ENCODE measurements around the gene UNC80. TPM values are rescaled to one million over a fixed set of nuclear protein-coding genes. Genes with fewer than 3 reads are reported as not detected.
"Not testable (repeated sequence)": the region's sequence is repeated elsewhere in the genome, so short reads cannot be mapped to it uniquely, and the experiment has no call there.

The UNC80 gene
- total and polyA plus RNA-seq, 2 of the 13 experiments (the other 11 are each of a cell fraction or from before 2014, with no cell fraction given) = not detected

GRCh38 chr2:209791151-209791550 is 19.5 kb downstream of the UNC80 start (continued):
- TF ChIP-seq ZNF749 (CRISPR knock-in tag; IDR thresholded peaks at IDR 0.05; ENCODE audit: borderline replicate concordance) = no peak

- ATAC-seq; H3K4me1 ChIP-seq (ENCODE audit: insufficient read depth, low read length); H3K27ac ChIP-seq (ENCODE audit: extremely low read length, insufficient read depth, low read length); FAIRE-seq; H3K9me3 ChIP-seq (ENCODE audit: low read length); H4K20me1 ChIP-seq (ENCODE audit: insufficient read depth, low read length); DNase-seq (ENCODE audit: low spot score); H3K9ac ChIP-seq (ENCODE audit: insufficient read depth, low read depth, low read length); BruUV-seq (replicated peaks); H2AFZ ChIP-seq (ENCODE audit: low read length); H3K4me3 ChIP-seq (replicated peaks in 1 of 3; ENCODE audit: insufficient read depth in 1 of 3, low read depth in 2 of 3, low read length in 3 of 3); H3K36me3 ChIP-seq (replicated peaks in 1 of 2; ENCODE audit: control insufficient read depth in 1 of 2, insufficient read depth in 2 of 2, low read length in 2 of 2); H3K79me2 ChIP-seq (ENCODE audit: insufficient read depth, low read length); in situ Hi-C loops (cut with HindIII; ENCODE audit: extremely low pct_ligation_motif_present, low pct_unique_long_range_greater_than_20kb); H3K27me3 ChIP-seq (ENCODE audit: control insufficient read depth in 1 of 2, insufficient read depth in 2 of 2, low read length in 2 of 2); H3K4me2 ChIP-seq (ENCODE audit: low read depth, low read length); POLR2A ChIA-PET: not testable (repeated sequence)
- WGBS (ENCODE audit: low lambda C conversion rate) = 56% methylated on average over 1 of the region's 4 CpGs
- intact Hi-C loops (cut with micrococcal nuclease; ENCODE audit: unreplicated experiment) = loop anchor here (5.0 kb wide), 1 partner anchor 402 kb away; no protein-coding TSS in a partner anchor
- CTCF ChIA-PET (ENCODE audit: low intra/inter-chr PET ratio, low total read pairs) = interaction anchor here (1.4 kb wide), 1 partner anchor 404 kb away, joined by 3 read pairs; no protein-coding TSS in a partner anchor
These were observed 23.8 kb downstream of the UNC80 start for GRCh38 chr2:209795425-209795824.

- BruUV-seq (replicated peaks) = no TSS peak
- 0% methylated on average over 1 of the region's 1 CpG for WGBS (ENCODE audit: low lambda C conversion rate)
These were observed 33.7 kb downstream of the UNC80 start for GRCh38 chr2:209805351-209805750.

More at GRCh38 chr2:209805351-209805750, 33.7 kb downstream of the UNC80 start:
- H3K79me2 ChIP-seq (ENCODE audit: insufficient read depth, low read length) = no peaks in the 10 kb centered on the region
- no peak overlapping the region for H3K27ac ChIP-seq (ENCODE audit: extremely low read length, insufficient read depth, low read length)
- H3K27me3 ChIP-seq (ENCODE audit: control insufficient read depth in 1 of 2, insufficient read depth in 2 of 2, low read length in 2 of 2) = no peaks in the 10 kb centered on the region
- no peak for FAIRE-seq
- H3K9me3 ChIP-seq (ENCODE audit: low read length) = no peaks in the 10 kb centered on the region
- no peaks in the 10 kb centered on the region for H4K20me1 ChIP-seq (ENCODE audit: insufficient read depth, low read length)
- in situ Hi-C loops (cut with HindIII; ENCODE audit: extremely low pct_ligation_motif_present, low pct_unique_long_range_greater_than_20kb) = no loop called here
- H2AFZ ChIP-seq (ENCODE audit: low read length) = no peak overlapping the region
- H3K4me1 ChIP-seq (ENCODE audit: insufficient read depth, low read length) = no peaks in the 10 kb centered on the region
- no peak for ATAC-seq
- no peak overlapping the region for H3K4me3 ChIP-seq (replicated peaks in 1 of 3; ENCODE audit: insufficient read depth in 1 of 3, low read depth in 2 of 3, low read length in 3 of 3)
- DNase-seq (ENCODE audit: low spot score) = no peak
- TF ChIP-seq ZNF557 (CRISPR knock-in tag; IDR thresholded peaks at IDR 0.05) = no peak
- TF ChIP-seq ZNF205 (CRISPR knock-in tag; IDR thresholded peaks at IDR 0.05) = no peak
- no peak for TF ChIP-seq ZFP41 (CRISPR knock-in tag; IDR thresholded peaks at IDR 0.05; ENCODE audit: borderline replicate concordance)
- no peak for TF ChIP-seq NR2F6 (IDR thresholded peaks at IDR 0.05)
- no peak for TF ChIP-seq NR2F6 (CRISPR knock-in tag; IDR thresholded peaks at IDR 0.05)
- TF ChIP-seq KAT2B (IDR thresholded peaks at IDR 0.05; ENCODE audit: borderline replicate concordance, low read depth, low read length) = no peak
- H3K36me3 ChIP-seq (replicated peaks in 1 of 2; ENCODE audit: control insufficient read depth in 1 of 2, insufficient read depth in 2 of 2, low read length in 2 of 2) = no peaks in the 10 kb centered on the region
- no peak overlapping the region for H3K9ac ChIP-seq (ENCODE audit: insufficient read depth, low read depth, low read length)
- no peak overlapping the region for H3K4me2 ChIP-seq (ENCODE audit: low read depth, low read length)
- intact Hi-C loops (cut with micrococcal nuclease; ENCODE audit: unreplicated experiment) = no loop called here
- POLR2A ChIA-PET = no interaction called here
- CTCF ChIA-PET (ENCODE audit: low intra/inter-chr PET ratio, low total read pairs) = no interaction called here
